Activated CD4-positive, alpha-beta T cell treated with anti-CD3 and anti-CD28 coated beads for 36 hours (primary cell): ENCODE results near the gene ADAMTS17. TPM values are rescaled to one million over a fixed set of nuclear protein-coding genes. Genes with fewer than 3 reads are reported as not detected.

Experiments used
- ATAC-seq: fragments of 200-7000 bp; cut with Tn5 transposase; one replicate; pipeline ENCODE4 v1.10.0; 2021; ENCODE audit warnings: mild to moderate bottlenecking, moderate library complexity
- CTCF ChIA-PET: fragments of 350-600 bp; sonication (Branson Sonifier 250); formaldehyde crosslinking; loops from one replicate; lab custom pipeline; 2021; ENCODE audit warnings: antibody characterized with exemption; lab: Charles Lee
- POLR2A ChIA-PET: fragments of 350-600 bp; sonication (Branson Sonifier 250); formaldehyde crosslinking; loops from one replicate; lab custom pipeline; 2021; ENCODE audit warnings: antibody characterized with exemption, inconsistent platforms; lab: Charles Lee
- DNase-seq: peaks from one replicate; pipeline ENCODE4 v3.0.0-alpha.2; 2020
- H3K27ac Mint-ChIP-seq: one replicate; pipeline ENCODE4 v1.8.0; 2021; ENCODE audit warnings: mixed read lengths
- H3K27me3 Mint-ChIP-seq: one replicate; pipeline ENCODE4 v1.8.0; 2021; ENCODE audit warnings: mixed read lengths
- H3K36me3 Mint-ChIP-seq: one replicate; pipeline ENCODE4 v1.8.0; 2021; ENCODE audit warnings: low read depth, mixed read lengths
- H3K4me1 Mint-ChIP-seq: one replicate; pipeline ENCODE4 v1.8.0; 2021; ENCODE audit warnings: mixed read lengths
- H3K4me3 Mint-ChIP-seq: one replicate; pipeline ENCODE4 v1.8.0; 2021; ENCODE audit warnings: mild to moderate bottlenecking, moderate library complexity, mixed read lengths
- H3K9me3 Mint-ChIP-seq: one replicate; pipeline ENCODE4 v1.8.0; 2021; ENCODE audit warnings: low read depth, mixed read lengths
- intact Hi-C, 2 experiments: fragments of 100-400 bp; cut with DNase I in 1 of 2; cut with micrococcal nuclease in 1 of 2; formaldehyde crosslinking; loops; one replicate each; pipeline versions ENCODE4 v1.14.2 to v1.15.1; 2022 to 2024; cut with DNase I, micrococcal nuclease
- total RNA-seq, 2 experiments: library from RNA; stranded (reverse); gene quantifications; one replicate each; pipeline ENCODE4 v1.2.3, GENCODE V29; 2021

ADAMTS17 gene
- total RNA-seq, 2 experiments from 2014 or later, result 0.49 to 0.57 TPM

GRCh38 chr15:100229181-100230163 is 112.3 kb downstream of the ADAMTS17 start:
- Mint-ChIP-seq H3K36me3 (no peaks in the 10 kb centered on the region), H3K27ac (peak overlapping the region; percentile 48), H3K9me3 (no peaks in the 10 kb centered on the region), H3K4me3 (no peak overlapping the region), H3K27me3 (no peaks in the 10 kb centered on the region), H3K4me1 (peaks cover 22% of the 10 kb centered on the region)
- peak; percentile 13 for DNase-seq
- peak; percentile 36 for ATAC-seq
- ChIA-PET POLR2A (no interaction called here), CTCF (no interaction called here)
- intact Hi-C loops, result no loop called here

GRCh38 chr15:100227781-100228180 is 114.0 kb downstream of the ADAMTS17 start:
- intact Hi-C loops, result no loop called here
- ChIA-PET CTCF (no interaction called here), POLR2A (no interaction called here)
- Mint-ChIP-seq H3K4me3 (no peak overlapping the region), H3K9me3 (no peaks in the 10 kb centered on the region), H3K27ac (no peak overlapping the region), H3K4me1 (peaks cover 28% of the 10 kb centered on the region), H3K27me3 (no peaks in the 10 kb centered on the region), H3K36me3 (no peaks in the 10 kb centered on the region)
- ATAC-seq (no peak), DNase-seq (no peak)

GRCh38 chr15:100226107-100226506 is 115.7 kb downstream of the ADAMTS17 start:
- no peaks in the 10 kb centered on the region for H3K36me3 Mint-ChIP-seq
- intact Hi-C loops, result no loop called here
- no peak for ATAC-seq
- no peak overlapping the region for H3K4me3 Mint-ChIP-seq
- CTCF ChIA-PET, result no interaction called here
- H3K27ac Mint-ChIP-seq, result no peak overlapping the region
- POLR2A ChIA-PET, result no interaction called here
- peaks cover 28% of the 10 kb centered on the region for H3K4me1 Mint-ChIP-seq
- DNase-seq, result no peak
- H3K9me3 Mint-ChIP-seq, result no peaks in the 10 kb centered on the region
- no peaks in the 10 kb centered on the region for H3K27me3 Mint-ChIP-seq

- H3K27ac Mint-ChIP-seq, result no peak overlapping the region
Observed at GRCh38 chr15:100224206-100225185, 117.3 kb downstream of the ADAMTS17 start.

GRCh38 chr15:100222349-100222715 is 119.4 kb downstream of the ADAMTS17 start:
- ChIA-PET CTCF (no interaction called here), POLR2A (interaction anchor here (0.6 kb wide), 1 partner anchor 134 kb away, joined by 3 read pairs; no protein-coding TSS in a partner anchor)
- DNase-seq (no peak), ATAC-seq (no peak)
- Mint-ChIP-seq H3K4me3 (no peak overlapping the region), H3K27ac (no peak overlapping the region), H3K4me1 (peaks cover 11% of the 10 kb centered on the region), H3K36me3 (no peaks in the 10 kb centered on the region), H3K27me3 (no peaks in the 10 kb centered on the region), H3K9me3 (no peaks in the 10 kb centered on the region)
- intact Hi-C loops, result no loop called here

More at GRCh38 chr15:100224206-100225185, 117.3 kb downstream of the ADAMTS17 start:
- H3K36me3 Mint-ChIP-seq, result no peaks in the 10 kb centered on the region
- ChIA-PET POLR2A (no interaction called here), CTCF (no interaction called here)
- no peaks in the 10 kb centered on the region for H3K27me3 Mint-ChIP-seq
- intact Hi-C loops, result no loop called here
- no peaks in the 10 kb centered on the region for H3K9me3 Mint-ChIP-seq
- DNase-seq (no peak), ATAC-seq (no peak)
- H3K4me3 Mint-ChIP-seq, result no peak overlapping the region
- H3K4me1 Mint-ChIP-seq, result peaks cover 18% of the 10 kb centered on the region

GRCh38 chr15:100221471-100222348 is 120.1 kb downstream of the ADAMTS17 start:
- H3K36me3 Mint-ChIP-seq, result no peaks in the 10 kb centered on the region
- no peak overlapping the region for H3K4me3 Mint-ChIP-seq
- ATAC-seq, result no peak
- no peak overlapping the region for H3K27ac Mint-ChIP-seq
- no peaks in the 10 kb centered on the region for H3K9me3 Mint-ChIP-seq
- H3K27me3 Mint-ChIP-seq, result no peaks in the 10 kb centered on the region
- CTCF ChIA-PET, result no interaction called here
- intact Hi-C loops, result no loop called here
- POLR2A ChIA-PET, result no interaction called here
- peaks cover 11% of the 10 kb centered on the region for H3K4me1 Mint-ChIP-seq
- DNase-seq, result no peak

GRCh38 chr15:100220058-100220768 is 121.6 kb downstream of the ADAMTS17 start:
- no peaks in the 10 kb centered on the region for H3K36me3 Mint-ChIP-seq
- ChIA-PET CTCF (no interaction called here), POLR2A (no interaction called here)
- DNase-seq (no peak), ATAC-seq (no peak)
- intact Hi-C loops, result no loop called here
- H3K4me3 Mint-ChIP-seq, result no peak overlapping the region
- H3K27ac Mint-ChIP-seq, result no peak overlapping the region
- no peaks in the 10 kb centered on the region for H3K9me3 Mint-ChIP-seq
- peaks cover 11% of the 10 kb centered on the region for H3K4me1 Mint-ChIP-seq
- H3K27me3 Mint-ChIP-seq, result no peaks in the 10 kb centered on the region

GRCh38 chr15:100218434-100218833 is 123.3 kb downstream of the ADAMTS17 start:
- Mint-ChIP-seq H3K4me1 (no peaks in the 10 kb centered on the region), H3K36me3 (no peaks in the 10 kb centered on the region), H3K9me3 (no peaks in the 10 kb centered on the region), H3K27ac (no peak overlapping the region), H3K4me3 (no peak overlapping the region), H3K27me3 (no peaks in the 10 kb centered on the region)
- ATAC-seq (no peak), DNase-seq (no peak)
- POLR2A ChIA-PET, result no interaction called here
- CTCF ChIA-PET, result no interaction called here
- intact Hi-C loops, result no loop called here

GRCh38 chr15:100216182-100216581 is 125.6 kb downstream of the ADAMTS17 start:
- POLR2A ChIA-PET, result no interaction called here
- Mint-ChIP-seq H3K27me3 (no peaks in the 10 kb centered on the region), H3K9me3 (no peaks in the 10 kb centered on the region), H3K27ac (no peak overlapping the region), H3K36me3 (no peaks in the 10 kb centered on the region), H3K4me1 (no peaks in the 10 kb centered on the region), H3K4me3 (no peak overlapping the region)
- DNase-seq (no peak), ATAC-seq (no peak)
- CTCF ChIA-PET, result no interaction called here
- intact Hi-C loops, result no loop called here

- CTCF ChIA-PET, result no interaction called here
- intact Hi-C loops, result no loop called here
- no peak for DNase-seq
- Mint-ChIP-seq H3K9me3 (no peaks in the 10 kb centered on the region), H3K4me1 (no peaks in the 10 kb centered on the region), H3K27ac (no peak overlapping the region), H3K4me3 (no peak overlapping the region), H3K27me3 (no peaks in the 10 kb centered on the region), H3K36me3 (no peaks in the 10 kb centered on the region)
- POLR2A ChIA-PET, result no interaction called here
- ATAC-seq, result no peak
Observed at GRCh38 chr15:100215843-100216169, 126.0 kb downstream of the ADAMTS17 start.
